ENCODE measurements around the gene ZNF33B.

- TF ChIP-seq CTCF (IDR thresholded peaks at IDR 0.05; ENCODE audit: insufficient read depth, low read length): no peak
- no peak for TF ChIP-seq REST (IDR thresholded peaks at IDR 0.05; ENCODE audit: insufficient replicate concordance, low read depth)
Observed at GRCh38 chr10:42556931-42557330, 81.4 kb downstream of the ZNF33B start.
